Esophagus squamous epithelium (tissue), 5 donors: ENCODE measurements around the gene KCNAB1. TPM values are rescaled to one million over a fixed set of nuclear protein-coding genes. Genes with fewer than 3 reads are reported as not detected.
"Not testable (repeated sequence)": the region's sequence is repeated elsewhere in the genome, so short reads cannot be mapped to it uniquely, and the experiment has no call there.

Source experiments
- DNase-seq: peaks from one replicate; lab custom pipeline; 2025; lab: John Stamatoyannopoulos, UW
- H3K27ac ChIP-seq, 4 donors: fragments of 200-600 bp; sonication (generic); one replicate each; pipeline ENCODE4 v1.5.1; 2016 to 2019; ENCODE audit warnings: mild to moderate bottlenecking in 1 of 4
- H3K27me3 ChIP-seq, 4 donors: fragments of 200-600 bp; sonication (generic); 1 replicate in 3 of 4; 2 replicates in 1 of 4; pipeline versions ENCODE4 v1.5.1 to v1.6.0; 2017 to 2021; ENCODE audit warnings: antibody characterized with exemption in 1 of 4
- H3K36me3 ChIP-seq, 3 donors: fragments of 200-600 bp; sonication (generic); one replicate each; pipeline ENCODE4 v1.5.1; 2016 to 2019
- H3K4me1 ChIP-seq, 3 donors: fragments of 200-600 bp; sonication (generic); one replicate each; pipeline ENCODE4 v1.5.1; 2017 to 2019
- H3K4me3 ChIP-seq, 4 donors: fragments of 200-600 bp; sonication (generic); 1 replicate in 3 of 4; 2 replicates in 1 of 4; pipeline ENCODE4 v1.5.1; 2016 to 2019; ENCODE audit warnings: mild to moderate bottlenecking in 2 of 4, moderate library complexity in 1 of 4
- H3K9me3 ChIP-seq, 3 donors: fragments of 200-600 bp; sonication (generic); one replicate each; pipeline ENCODE4 v1.5.1; 2016 to 2019
- CTCF ChIP-seq, 6 experiments: fragments of 450-650 bp in 4 of 6; fragments of 200-600 bp in 2 of 6; sonication (generic) in 2 of 6; IDR thresholded peaks; one replicate each; pipeline ENCODE4 v1.5.1; 2016 to 2019; ENCODE audit warnings: antibody characterized with exemption in 6 of 6, mild to moderate bottlenecking in 4 of 6, moderate library complexity in 4 of 6
- POLR2A ChIP-seq, 4 donors: fragments of 450-650 bp; IDR thresholded peaks; one replicate each; pipeline ENCODE4 v1.6.1; 2017; ENCODE audit warnings: antibody characterized with exemption in 4 of 4, mild to moderate bottlenecking in 4 of 4, moderate library complexity in 3 of 4
- WGBS, 2 donors: methylation state at CpG; one replicate each; pipeline ENCODE4 v1.1.5; 2018; 5-methylcytosine and 5-hydroxymethylcytosine counted together
- intact Hi-C: fragments of 100-400 bp; cut with DNase I; formaldehyde crosslinking; loops from one replicate; pipeline ENCODE4 v1.15.0; 2022
- total RNA-seq, 4 donors: library from RNA; depleted of rRNA; stranded (reverse); fragments of >200 nt; gene quantifications; one replicate each; pipeline ENCODE4 v1.1.0, GENCODE V29; 2016
- donor health status: DM: yes; HTN: yes; CAD: no.

KCNAB1 gene
- total RNA-seq, 4 donors from 2014 or later: 0.40 to 6.6 (median 1.3) TPM

GRCh38 chr3:156183396-156183795, 63.0 kb downstream of the KCNAB1 start:
- Histone ChIP-seq H3K9me3 (no peaks in the 10 kb centered on the region), H3K27me3 (no peaks in the 10 kb centered on the region), H3K4me1 (no peaks in the 10 kb centered on the region), H3K36me3 (no peaks in the 10 kb centered on the region), H3K27ac (no peak overlapping the region), H3K4me3 (no peak overlapping the region)
- DNase-seq: no peak
- WGBS, 2 donors: 14 to 50% methylated on average over 1 of the region's 1 CpG
- intact Hi-C loops: no loop called here
- TF ChIP-seq POLR2A (IDR thresholded peaks at IDR 0.05) (no peak), CTCF (IDR thresholded peaks at IDR 0.05) (no peak)

- no peak overlapping the region for H3K4me3 ChIP-seq
- WGBS, 2 donors: 91 to 94% methylated on average over 1 of the region's 1 CpG
- no peaks in the 10 kb centered on the region for H3K36me3 ChIP-seq
- H3K4me1 ChIP-seq: no peaks in the 10 kb centered on the region
- H3K27ac ChIP-seq: no peak overlapping the region
- intact Hi-C loops: no loop called here
- no peak for TF ChIP-seq POLR2A (IDR thresholded peaks at IDR 0.05)
- no peak for TF ChIP-seq CTCF (IDR thresholded peaks at IDR 0.05)
- no peaks in the 10 kb centered on the region for H3K9me3 ChIP-seq
- H3K27me3 ChIP-seq: no peaks in the 10 kb centered on the region
- no peak for DNase-seq
These were observed 63.8 kb downstream of the KCNAB1 start for GRCh38 chr3:156184156-156184555.

GRCh38 chr3:156187146-156187769, 66.9 kb downstream of the KCNAB1 start:
- H3K4me1 ChIP-seq: no peaks in the 10 kb centered on the region
- intact Hi-C loops: no loop called here
- 90 to 92% methylated on average over 2 of the region's 2 CpGs for WGBS, 2 donors
- H3K36me3 ChIP-seq: no peaks in the 10 kb centered on the region
- no peaks in the 10 kb centered on the region for H3K9me3 ChIP-seq
- no peak for DNase-seq
- no peak for TF ChIP-seq POLR2A (IDR thresholded peaks at IDR 0.05)
- no peak for TF ChIP-seq CTCF (IDR thresholded peaks at IDR 0.05)
- no peak overlapping the region for H3K27ac ChIP-seq
- no peaks in the 10 kb centered on the region for H3K27me3 ChIP-seq
- no peak overlapping the region for H3K4me3 ChIP-seq

- Histone ChIP-seq H3K27ac (no peak overlapping the region), H3K27me3 (no peaks in the 10 kb centered on the region), H3K4me3 (no peak overlapping the region), H3K4me1 (no peaks in the 10 kb centered on the region), H3K36me3 (no peaks in the 10 kb centered on the region), H3K9me3 (no peaks in the 10 kb centered on the region)
- TF ChIP-seq POLR2A (IDR thresholded peaks at IDR 0.05): no peak
- no peak for TF ChIP-seq CTCF (IDR thresholded peaks at IDR 0.05)
- 75 to 85% methylated on average over 3 of the region's 3 CpGs for WGBS, 2 donors
- DNase-seq: no peak
- intact Hi-C loops: no loop called here
These were observed 68.4 kb downstream of the KCNAB1 start for GRCh38 chr3:156188757-156189156.

- Histone ChIP-seq H3K27me3 (no peaks in the 10 kb centered on the region), H3K4me3 (no peak overlapping the region), H3K36me3 (no peaks in the 10 kb centered on the region), H3K9me3 (no peaks in the 10 kb centered on the region), H3K4me1 (no peaks in the 10 kb centered on the region), H3K27ac (no peak overlapping the region)
- 72 to 74% methylated on average over 5 of the region's 5 CpGs for WGBS, 2 donors
- intact Hi-C loops: no loop called here
- TF ChIP-seq POLR2A (IDR thresholded peaks at IDR 0.05) (no peak), CTCF (IDR thresholded peaks at IDR 0.05) (no peak)
- no peak for DNase-seq
These were observed 69.5 kb downstream of the KCNAB1 start for GRCh38 chr3:156189927-156190326.

- DNase-seq, H3K4me1 ChIP-seq, H3K4me3 ChIP-seq, H3K36me3 ChIP-seq, H3K27me3 ChIP-seq, H3K9me3 ChIP-seq, intact Hi-C loops, H3K27ac ChIP-seq: not testable (repeated sequence)
- 79 to 100% methylated on average over 2 of the region's 2 CpGs for WGBS, 2 donors
These were observed 74.6 kb downstream of the KCNAB1 start for GRCh38 chr3:156194945-156195344.

GRCh38 chr3:156197152-156197551, 76.8 kb downstream of the KCNAB1 start:
- intact Hi-C loops, H3K27ac ChIP-seq, H3K4me1 ChIP-seq, H3K4me3 ChIP-seq, DNase-seq, H3K9me3 ChIP-seq, H3K36me3 ChIP-seq: not testable (repeated sequence)
- peaks cover 0 to 16% (median 0%) of the 10 kb centered on the region in 4 donors for H3K27me3 ChIP-seq
- WGBS, 2 donors: 62 to 77% methylated on average over 3 of the region's 3 CpGs
